Lung (tissue), 12 donors: ENCODE data around the gene COL6A3. TPM values are rescaled to one million over a fixed set of nuclear protein-coding genes. Genes with fewer than 3 reads are reported as not detected.

ENCODE experiments used
- ATAC-seq: fragments of 200-7000 bp; cut with Tn5 transposase; one replicate; pipeline ENCODE4 v1.9.1; 2020; ENCODE audit warnings: moderate number of reproducible peaks; ENCODE audit not compliant: insufficient read depth, low FRiP score
- DNase-seq, 3 donors: peaks; one replicate each; pipeline ENCODE4 v3.0.0-alpha.2; 2013 to 2017
- H3K27ac ChIP-seq, 2 donors: one replicate each; pipeline ENCODE4 v1.5.1; 2013; ENCODE audit warnings: mild to moderate bottlenecking in 2 of 2, moderate library complexity in 2 of 2, control low read depth in 1 of 2, inconsistent platforms in 1 of 2, low read depth in 1 of 2, low read length in 1 of 2
- H3K27me3 ChIP-seq, 3 donors: one replicate each; pipeline ENCODE4 v1.5.1; 2013; ENCODE audit warnings: low read length in 2 of 3; ENCODE audit not compliant: control insufficient read depth in 3 of 3, insufficient read depth in 3 of 3
- H3K36me3 ChIP-seq, 4 donors: one replicate each; pipeline ENCODE4 v1.5.1; 2013; ENCODE audit warnings: low read length in 4 of 4, mild to moderate bottlenecking in 1 of 4, moderate library complexity in 1 of 4; ENCODE audit not compliant: control insufficient read depth in 4 of 4, insufficient read depth in 4 of 4
- H3K4me1 ChIP-seq, 5 donors: one replicate each; pipeline ENCODE4 v1.5.1; 2013; ENCODE audit warnings: low read length in 5 of 5, mild to moderate bottlenecking in 2 of 5, moderate library complexity in 1 of 5; ENCODE audit not compliant: control insufficient read depth in 5 of 5, insufficient read depth in 5 of 5
- H3K4me3 ChIP-seq: one replicate; pipeline ENCODE4 v1.5.1; 2013; ENCODE audit warnings: mild to moderate bottlenecking, control low read depth, moderate library complexity
- H3K9ac ChIP-seq, 2 donors: one replicate each; pipeline ENCODE4 v1.5.1; 2013; ENCODE audit warnings: low read length in 2 of 2, control low read depth in 1 of 2; ENCODE audit not compliant: insufficient read depth in 1 of 2
- H3K9me3 ChIP-seq, 4 donors: one replicate each; pipeline ENCODE4 v1.5.1; 2013; ENCODE audit warnings: low read length in 3 of 4, mild to moderate bottlenecking in 1 of 4, moderate library complexity in 1 of 4; ENCODE audit not compliant: control insufficient read depth in 4 of 4, insufficient read depth in 3 of 4
- CTCF ChIP-seq: IDR thresholded peaks from 2 replicates; pipeline ENCODE4 v1.5.1; 2012; ENCODE audit warnings: mild to moderate bottlenecking; ENCODE audit errors: control extremely low read depth, extremely low read depth
- WGBS, 2 donors: extraction: QIAGEN DNeasy Blood & Tissue Kit; methylation state at CpG; one replicate each; pipeline ENCODE4 v1.1.7; 2013; 5-methylcytosine and 5-hydroxymethylcytosine counted together
- polyA plus RNA-seq, 2 donors: library from polyadenylated mRNA; stranded (reverse); fragments of 200-250 nt; gene quantifications; one replicate each; pipeline ENCODE4 v1.2.1, GENCODE V29; 2013
- total RNA-seq, 2 donors: library from RNA; depleted of rRNA in 1 of 2; stranded (reverse); fragments of >200 nt in 1 of 2; gene quantifications; one replicate each; pipeline ENCODE4 v1.2.1, GENCODE V29; 2014 to 2021
- donor health status: control.
- donor health status: control.
- donor health status: Bipolar disorder and iron deficiency.
- donor health status: healthy.
- donor health status: DM: yes; HTN: yes; CAD: no.

Gene COL6A3
- total and polyA plus RNA-seq, 4 donors, result 36.4 to 548 (median 277) TPM

- Histone ChIP-seq H3K27me3 (no peaks in the 10 kb centered on the region), H3K4me3 (no peak overlapping the region)
- no peak for DNase-seq
Measured at GRCh38 chr2:237452861-237453260, 38.9 kb upstream of the COL6A3 start.

GRCh38 chr2:237451643-237452469, 37.9 kb upstream of the COL6A3 start:
- Histone ChIP-seq H3K9me3 (peaks cover 0 to 4% (median 0%) of the 10 kb centered on the region in 4 donors), H3K36me3 (no peaks in the 10 kb centered on the region), H3K27me3 (no peaks in the 10 kb centered on the region), H3K4me1 (peaks cover 7 to 68% (median 44%) of the 10 kb centered on the region in 5 donors), H3K4me3 (no peak overlapping the region), H3K9ac (peak overlapping the region in 1 of 2 donors; percentile 7), H3K27ac (peak overlapping the region in 1 of 2 donors; percentile 3)
- TF ChIP-seq CTCF, result no peak
- peak; percentile 94 to 99 (median 98) for DNase-seq
- 72 to 76% methylated on average over 20 of the region's 20 CpGs for WGBS, 2 donors
- no peak for ATAC-seq

More at GRCh38 chr2:237452861-237453260, 38.9 kb upstream of the COL6A3 start:
- H3K4me1 ChIP-seq, result peaks cover 7 to 71% (median 45%) of the 10 kb centered on the region in 5 donors
- no peaks in the 10 kb centered on the region for H3K36me3 ChIP-seq
- H3K9ac ChIP-seq, result no peak overlapping the region
- no peak for TF ChIP-seq CTCF
- H3K27ac ChIP-seq, result no peak overlapping the region
- H3K9me3 ChIP-seq, result peaks cover 0 to 4% (median 0%) of the 10 kb centered on the region in 4 donors
- ATAC-seq, result no peak
- 89 to 95% methylated on average over 3 of the region's 3 CpGs for WGBS, 2 donors

GRCh38 chr2:237450583-237450982, 36.6 kb upstream of the COL6A3 start:
- H3K27ac ChIP-seq, result no peak overlapping the region
- H3K4me1 ChIP-seq, result peaks cover 0 to 65% (median 33%) of the 10 kb centered on the region in 5 donors
- H3K9me3 ChIP-seq, result peaks cover 0 to 4% (median 0%) of the 10 kb centered on the region in 4 donors
- no peaks in the 10 kb centered on the region for H3K27me3 ChIP-seq
- TF ChIP-seq CTCF, result no peak
- H3K36me3 ChIP-seq, result no peaks in the 10 kb centered on the region
- no peak overlapping the region for H3K4me3 ChIP-seq
- 93 to 95% methylated on average over 13 of the region's 13 CpGs for WGBS, 2 donors
- ATAC-seq (no peak), DNase-seq (no peak)
- no peak overlapping the region for H3K9ac ChIP-seq
